ENCODE results near the gene OR4C16.

Gene OR4C16

DNA sequence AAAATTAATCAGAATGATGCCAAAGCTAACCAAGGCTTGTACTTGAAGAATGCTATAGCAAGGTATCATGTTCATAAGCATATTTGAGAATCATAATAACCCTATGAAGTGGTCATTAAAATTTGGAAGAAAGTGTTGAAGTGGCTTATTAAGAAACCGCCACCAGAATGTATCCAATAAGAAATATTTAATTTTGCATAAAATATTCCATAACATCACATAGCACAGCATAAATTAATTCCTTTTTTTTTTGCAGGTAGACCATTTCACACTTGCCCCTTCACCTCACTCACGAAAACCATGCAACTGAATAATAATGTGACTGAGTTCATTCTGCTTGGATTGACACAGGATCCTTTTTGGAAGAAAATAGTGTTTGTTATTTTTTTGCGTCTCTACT, at the start of gene OR4C16:
Gene OR4C16, plus strand, starts transcription at position 301 of the 400 bp plus-strand sequence. Its CDS starts 0 bp downstream, at position 301.
- DNase-seq (ENCODE audit: extremely low read depth in 1 of 2, low read depth in 1 of 2): no peak

GRCh38 chr11:55554169-55554568, 17.8 kb upstream of the OR4C16 start, which contains the start of gene OR4C15:
TSS of gene OR4C15 (plus strand) at chr11:55554469. CDS start at chr11:55554469, 0 bp downstream.
- no peak for DNase-seq (ENCODE audit: extremely low read depth in 1 of 2, low read depth in 1 of 2)

GRCh38 chr11:55572548-55572947, 620 bp downstream of the OR4C16 start:
- DNase-seq (ENCODE audit: extremely low read depth in 1 of 2, low read depth in 1 of 2): no peak

- DNase-seq (ENCODE audit: extremely low read depth in 1 of 2, low read depth in 1 of 2): no peak
Measured at GRCh38 chr11:55607545-55607944, 35.6 kb downstream of the OR4C16 start, which contains the start of gene OR4C11. TSS of gene OR4C11 (minus strand) at chr11:55607645. CDS start at chr11:55604373, 3,272 bp downstream.
